Measurements from ENCODE around the gene LSR.
A peak's percentile ranks its signal among the peaks of the same experiment; 100 is the strongest.

LSR gene

GRCh38 chr19:35288331-35288730, 39.5 kb downstream of the LSR start:
- no peak for DNase-seq

DNA sequence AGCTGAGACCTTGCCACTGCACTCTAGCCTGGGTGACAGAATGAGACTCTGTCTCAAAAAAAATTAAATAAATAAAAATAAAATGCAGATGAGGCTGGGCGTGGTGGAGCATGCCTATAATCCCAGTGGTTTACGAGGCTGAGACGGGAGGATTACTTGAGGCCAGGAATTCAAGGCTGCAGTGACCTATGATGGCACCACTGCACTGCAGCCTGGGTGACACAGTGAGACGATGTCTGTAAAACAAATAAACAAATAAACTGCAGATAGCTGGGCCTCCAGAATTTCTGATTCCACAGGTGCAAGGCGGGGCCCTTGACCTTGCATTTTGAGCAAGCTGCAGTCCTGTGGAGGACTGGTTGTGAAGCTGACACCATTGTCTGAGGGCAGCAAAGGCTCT, 40.1 kb downstream of the LSR start:
- no peak for DNase-seq

DNA sequence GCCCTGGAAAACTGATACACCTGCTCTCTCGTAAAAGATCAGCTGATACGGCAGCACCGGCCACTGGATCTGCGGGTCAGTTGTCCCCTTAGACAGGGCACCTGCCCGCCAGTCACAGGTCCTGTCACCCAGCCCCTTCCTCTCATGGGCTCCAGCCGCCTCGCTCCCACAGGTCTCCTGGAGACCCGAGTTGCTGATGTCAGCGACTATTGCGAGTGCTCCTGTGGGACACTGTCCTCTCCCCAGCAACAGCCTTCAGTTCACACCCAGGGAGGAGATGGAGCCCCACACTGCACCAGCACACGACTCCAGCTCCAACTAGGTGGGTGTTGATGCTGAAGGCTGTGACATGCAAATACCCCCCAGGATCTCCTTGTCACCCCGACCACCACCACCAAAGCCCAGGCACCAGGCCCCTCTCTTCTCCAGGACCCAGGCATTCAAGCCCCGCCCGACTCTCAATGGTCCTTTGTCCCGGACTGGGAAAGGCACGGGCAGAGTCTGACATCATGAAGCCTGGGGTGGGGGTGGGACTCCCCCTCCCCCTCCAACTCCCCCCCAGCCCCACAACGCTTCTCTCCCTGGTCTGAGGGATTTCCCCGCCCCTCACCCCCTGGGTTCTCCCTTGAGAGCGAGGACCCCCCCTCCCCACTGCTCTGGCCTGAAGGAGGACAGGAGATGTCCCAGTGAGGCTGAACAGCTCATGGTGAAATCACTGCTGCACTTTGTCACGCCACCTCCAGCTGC, 41.8 kb downstream of the LSR start:
- DNase-seq: no peak

DNA sequence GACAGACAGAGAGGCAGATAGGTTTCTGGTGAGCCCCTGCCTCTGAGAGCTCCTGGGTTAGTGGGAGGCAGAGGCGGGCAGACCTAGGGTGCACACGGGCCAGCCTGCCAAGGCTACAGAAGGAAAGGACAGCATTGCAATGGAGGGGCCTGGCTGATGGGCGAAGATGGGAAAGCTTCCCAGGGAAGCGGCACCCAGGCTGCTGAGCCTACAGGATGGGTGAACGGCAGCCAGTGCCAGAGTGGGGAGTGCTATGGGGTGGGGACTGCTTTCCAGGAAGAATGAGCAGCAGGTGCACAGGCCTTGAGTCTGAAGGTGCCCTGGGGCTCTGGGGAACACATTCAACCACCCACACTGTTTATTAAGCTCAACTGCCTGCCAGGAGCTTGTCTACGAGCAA, 42.5 kb downstream of the LSR start:
- DNase-seq: no peak

DNA sequence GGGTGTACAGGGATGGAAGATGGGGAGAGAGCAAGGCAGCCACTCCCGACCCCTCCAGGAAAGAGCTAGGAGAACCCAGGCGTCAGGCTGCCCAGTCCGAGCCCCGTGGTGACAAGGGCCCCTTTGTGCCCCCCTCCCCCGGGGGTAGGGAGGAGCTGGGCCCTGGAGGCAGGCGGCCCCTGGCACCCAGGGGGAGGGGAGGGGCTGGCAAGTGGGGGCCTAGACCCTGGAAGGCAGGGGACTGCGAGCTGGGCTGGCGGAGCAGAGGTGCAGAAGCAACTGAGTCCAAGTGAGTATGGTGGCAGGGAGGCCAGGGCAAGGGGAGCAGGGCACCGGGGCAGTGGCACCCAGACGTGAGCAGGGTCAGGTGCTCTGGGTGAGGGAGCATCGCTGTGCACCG, 43.1 kb downstream of the LSR start, which contains the start of gene MAG:
MAG (plus strand) TSS at position 246 of the 400 bp plus-strand sequence. CDS start 3,248 bp downstream, outside the sequence.
- no peak for DNase-seq

DNA sequence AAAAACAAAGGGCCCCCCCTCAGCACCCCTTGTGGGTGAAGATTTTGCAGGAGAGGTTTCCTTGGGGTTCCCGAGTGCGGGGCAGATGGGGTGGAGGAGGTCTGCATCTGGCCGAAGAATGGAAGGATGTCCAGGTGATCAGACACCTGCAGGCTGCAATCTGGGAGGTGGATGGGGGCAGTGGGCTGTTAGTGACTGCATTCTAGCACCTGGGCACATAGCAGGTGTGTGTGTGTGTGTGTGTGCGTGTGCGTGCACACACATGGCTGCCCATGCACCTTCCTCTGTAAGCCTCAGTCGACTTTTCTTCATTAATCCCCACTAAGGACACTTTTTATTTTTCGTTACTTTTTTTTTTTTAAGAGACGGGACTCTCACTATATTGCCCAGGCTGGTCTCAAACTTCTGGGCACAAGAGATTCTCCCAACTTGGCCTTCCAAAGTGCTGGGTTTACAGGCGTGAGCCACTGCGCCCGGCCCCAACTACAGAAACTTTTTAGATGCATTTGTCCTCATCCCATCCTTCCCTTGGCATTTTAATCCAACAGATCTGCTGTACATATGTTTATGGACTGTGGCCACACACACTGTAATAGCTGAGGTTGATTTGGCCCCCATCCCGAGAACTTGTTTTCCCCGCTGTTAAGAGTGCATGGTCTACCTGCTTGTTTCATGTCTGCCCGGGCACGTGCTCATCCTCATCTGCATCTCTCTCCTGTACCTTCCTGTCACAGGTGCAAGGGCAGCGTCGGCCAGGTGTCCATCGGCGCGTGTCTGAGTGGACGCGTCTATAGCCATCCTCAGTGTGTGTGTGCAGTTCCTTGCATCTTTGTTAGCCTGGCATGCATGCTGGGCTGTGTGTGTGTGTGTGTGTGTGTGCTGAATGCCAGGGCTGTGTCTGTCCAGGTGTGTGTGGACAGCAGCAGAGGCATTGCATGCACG, 43.9 kb downstream of the LSR start:
- DNase-seq: no peak

- DNase-seq: no peak
Measured at GRCh38 chr19:35293363-35293739, 44.5 kb downstream of the LSR start.

DNA sequence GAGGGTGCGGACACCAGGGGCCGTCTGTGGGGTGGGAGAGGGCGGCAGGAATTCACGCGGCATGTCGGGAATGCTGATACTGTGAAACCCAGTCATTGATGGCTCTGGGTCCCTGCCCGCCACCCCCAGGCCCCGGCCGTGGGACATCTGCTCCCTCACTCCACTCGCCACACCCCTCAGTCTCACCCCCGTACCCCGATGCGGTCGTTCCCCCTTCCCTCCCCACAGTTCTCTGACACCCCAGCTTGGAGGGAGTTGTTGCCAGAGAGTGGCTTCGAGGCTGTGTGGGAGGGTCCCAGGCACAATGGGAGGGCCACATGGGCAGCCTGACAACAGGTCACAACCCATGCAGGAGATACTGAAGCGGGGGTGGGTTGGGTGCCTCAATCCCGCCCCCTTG, 45.0 kb downstream of the LSR start:
- DNase-seq: no peak

- DNase-seq: no peak
Measured at GRCh38 chr19:35294328-35294727, 45.5 kb downstream of the LSR start.

- no peak for DNase-seq
Measured at GRCh38 chr19:35294859-35295791, 46.3 kb downstream of the LSR start.

GRCh38 chr19:35295792-35296462, 47.1 kb downstream of the LSR start:
- DNase-seq: peak; percentile 24

GRCh38 chr19:35296644-35297514, 48.1 kb downstream of the LSR start:
- DNase-seq: no peak

GRCh38 chr19:35297515-35297848, 48.7 kb downstream of the LSR start:
- DNase-seq: no peak

- DNase-seq: no peak
Measured at GRCh38 chr19:35297922-35298321, 49.1 kb downstream of the LSR start.

DNA sequence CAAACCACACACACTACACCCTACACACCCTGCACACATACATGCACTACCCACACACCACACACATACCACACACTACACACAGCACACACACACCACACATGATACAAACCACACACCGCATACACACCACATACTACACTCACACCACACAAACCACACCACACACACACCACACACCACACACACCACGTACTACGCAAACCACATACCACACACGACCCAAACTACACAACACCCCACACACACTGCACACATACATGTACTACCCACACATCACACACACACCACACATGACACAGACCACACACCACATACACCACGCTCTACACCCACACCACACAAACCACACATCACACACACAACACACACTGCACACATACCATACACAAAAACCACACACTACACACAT, 49.8 kb downstream of the LSR start:
- no peak for DNase-seq

DNA sequence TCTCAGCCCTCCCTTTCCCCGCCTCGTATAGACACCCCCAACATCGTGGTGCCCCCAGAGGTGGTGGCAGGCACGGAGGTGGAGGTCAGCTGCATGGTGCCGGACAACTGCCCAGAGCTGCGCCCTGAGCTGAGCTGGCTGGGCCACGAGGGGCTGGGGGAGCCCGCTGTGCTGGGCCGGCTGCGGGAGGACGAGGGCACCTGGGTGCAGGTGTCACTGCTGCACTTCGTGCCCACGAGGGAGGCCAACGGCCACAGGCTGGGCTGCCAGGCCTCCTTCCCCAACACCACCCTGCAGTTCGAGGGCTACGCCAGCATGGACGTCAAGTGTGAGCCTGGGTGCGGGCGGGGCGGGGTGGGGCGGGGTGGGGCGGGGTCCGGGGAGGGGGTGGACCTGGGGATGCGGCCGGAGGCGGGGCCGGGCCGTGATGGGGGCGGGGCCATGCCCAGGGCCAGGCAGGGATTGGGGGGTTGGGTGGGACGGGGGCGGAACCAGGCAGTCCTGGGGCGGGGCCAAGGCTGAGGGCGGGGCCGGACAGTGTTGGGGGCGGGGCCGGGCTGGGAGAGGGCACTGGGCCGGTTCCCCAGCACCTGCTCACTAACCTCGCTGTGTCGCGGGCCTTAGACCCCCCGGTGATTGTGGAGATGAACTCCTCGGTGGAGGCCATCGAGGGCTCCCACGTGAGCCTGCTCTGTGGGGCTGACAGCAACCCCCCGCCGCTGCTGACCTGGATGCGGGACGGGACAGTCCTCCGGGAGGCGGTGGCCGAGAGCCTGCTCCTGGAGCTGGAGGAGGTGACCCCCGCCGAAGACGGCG, 50.9 kb downstream of the LSR start:
- no peak for DNase-seq

DNA sequence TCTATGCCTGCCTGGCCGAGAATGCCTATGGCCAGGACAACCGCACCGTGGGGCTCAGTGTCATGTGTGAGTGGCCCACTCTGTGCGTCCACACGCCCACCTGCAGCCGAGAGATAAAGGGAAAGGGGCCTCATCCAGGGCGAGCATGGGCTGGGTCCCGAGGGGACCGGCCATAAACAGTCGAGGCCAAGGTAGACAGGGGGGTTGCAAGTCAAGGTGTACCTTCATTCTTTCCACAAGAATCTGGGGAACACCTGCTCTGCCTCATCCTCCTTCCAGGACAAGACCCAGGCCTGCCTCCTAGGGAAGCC, 51.5 kb downstream of the LSR start:
- DNase-seq: no peak

DNA sequence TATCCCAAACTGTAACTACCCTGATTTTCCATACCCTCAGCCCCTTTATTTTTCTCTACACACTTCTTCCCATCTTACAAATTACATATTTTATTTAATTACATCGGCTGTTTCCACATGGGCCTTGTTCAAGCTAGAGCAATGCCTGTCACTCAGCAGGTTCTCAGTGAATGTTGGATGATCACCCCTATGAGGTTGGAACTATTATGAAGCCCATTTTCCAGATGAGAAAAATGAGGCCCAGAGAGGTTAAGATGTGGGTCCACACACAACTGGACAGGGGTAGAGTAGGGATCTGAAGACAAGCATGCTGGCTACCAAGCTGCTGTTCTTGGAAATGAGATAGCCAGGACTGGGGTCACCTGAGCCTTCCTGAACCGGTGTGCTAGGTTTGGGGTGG, 53.2 kb downstream of the LSR start:
- no peak for DNase-seq

GRCh38 chr19:35302446-35302845, 53.6 kb downstream of the LSR start:
- no peak for DNase-seq

GRCh38 chr19:35303357-35303915, 54.6 kb downstream of the LSR start:
- DNase-seq: no peak
